Left ventricle myocardium inferior (tissue), 1 donor: Measurements from ENCODE around the gene CEACAM3. TPM values are rescaled to one million over a fixed set of nuclear protein-coding genes. Genes with fewer than 3 reads are reported as not detected.
"Not testable (repeated sequence)": the region's sequence is repeated elsewhere in the genome, so short reads cannot be mapped to it uniquely, and the experiment has no call there.

ENCODE experiments used
- DNase-seq: peaks from one replicate; pipeline ENCODE4 v3.0.0-alpha.2; 2020
- H3K27ac ChIP-seq: fragments of 200-600 bp; replicated peaks from 2 replicates; pipeline ENCODE4 v1.8.0; 2021
- H3K27me3 ChIP-seq: fragments of 200-600 bp; 2 replicates; pipeline ENCODE4 v1.8.0; 2021; ENCODE audit warnings: low read depth
- H3K36me3 ChIP-seq: fragments of 200-600 bp; 2 replicates; pipeline ENCODE4 v1.8.0; 2021
- H3K4me1 ChIP-seq: fragments of 200-600 bp; 2 replicates; pipeline ENCODE4 v1.8.0; 2021
- H3K4me3 ChIP-seq: fragments of 200-600 bp; 2 replicates; pipeline ENCODE4 v1.8.0; 2021; ENCODE audit warnings: mild to moderate bottlenecking, moderate library complexity
- H3K9me3 ChIP-seq: fragments of 200-600 bp; replicated peaks from 2 replicates; pipeline ENCODE4 v1.8.0; 2021
- CTCF ChIP-seq: fragments of 200-600 bp; IDR thresholded peaks from 2 replicates; pipeline ENCODE4 v1.8.0; 2021; ENCODE audit warnings: antibody characterized with exemption, mild to moderate bottlenecking, borderline replicate concordance
- intact Hi-C: fragments of 100-400 bp; cut with micrococcal nuclease; formaldehyde crosslinking; loops from one replicate; pipeline ENCODE4 v1.11.0; 2022
- total RNA-seq: library from RNA; stranded (reverse); fragmentation: NEBNext Ultra II Directional; extraction: Animal tissue kit (Norgen Biotek cat#: 25700); gene quantifications from one replicate; pipeline ENCODE4 v1.2.1, GENCODE V29; 2021
- donor health status: DM: no; HTN: yes; CAD: no; lungs with severe emphysema.

The CEACAM3 gene
- total RNA-seq, 1 donor from 2014 or later, result not detected

GRCh38 chr19:41784743-41785142 lies 11.6 kb upstream of the CEACAM3 start:
- H3K36me3 ChIP-seq, result no peaks in the 10 kb centered on the region
- intact Hi-C loops, result no loop called here
- H3K27ac ChIP-seq, result no peak overlapping the region
- DNase-seq, result no peak
- no peaks in the 10 kb centered on the region for H3K9me3 ChIP-seq
- H3K4me3 ChIP-seq, result no peak overlapping the region
- peaks cover 91% of the 10 kb centered on the region for H3K27me3 ChIP-seq
- no peak for TF ChIP-seq CTCF
- H3K4me1 ChIP-seq, result peaks cover 5% of the 10 kb centered on the region

DNA sequence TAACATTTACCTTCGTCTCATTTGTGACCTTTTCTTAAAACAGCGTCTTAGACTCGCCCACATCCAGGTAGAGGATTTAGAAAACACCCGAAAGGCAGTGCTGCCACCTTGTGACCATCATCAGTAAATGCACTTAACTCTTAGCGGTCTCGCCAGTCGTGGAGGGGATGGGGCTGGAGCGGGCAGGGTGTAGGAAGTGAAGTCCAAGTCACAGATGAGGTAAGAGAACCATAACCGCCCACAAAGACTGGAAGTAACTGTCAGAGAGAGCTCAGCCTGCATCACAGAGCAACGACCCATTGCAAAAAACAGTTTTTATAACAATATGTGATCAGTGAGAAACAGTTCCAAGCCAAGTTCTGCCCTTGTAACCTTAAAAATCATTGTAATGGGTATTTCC lies 10.7 kb upstream of the CEACAM3 start:
- intact Hi-C loops, result no loop called here
- TF ChIP-seq CTCF, result peak; percentile 81
- Histone ChIP-seq H3K27ac (no peak overlapping the region), H3K36me3 (no peaks in the 10 kb centered on the region), H3K9me3 (no peaks in the 10 kb centered on the region), H3K4me3 (no peak overlapping the region), H3K4me1 (peaks cover 5% of the 10 kb centered on the region), H3K27me3 (peaks cover 91% of the 10 kb centered on the region)
- DNase-seq, result no peak

GRCh38 chr19:41787055-41787454 lies 9.3 kb upstream of the CEACAM3 start:
- no peak overlapping the region for H3K4me3 ChIP-seq
- no peak for DNase-seq
- H3K36me3 ChIP-seq, result no peaks in the 10 kb centered on the region
- no peak overlapping the region for H3K27ac ChIP-seq
- no peak for TF ChIP-seq CTCF
- H3K9me3 ChIP-seq, result no peaks in the 10 kb centered on the region
- peaks cover 5% of the 10 kb centered on the region for H3K4me1 ChIP-seq
- intact Hi-C loops, result no loop called here
- peaks cover 92% of the 10 kb centered on the region for H3K27me3 ChIP-seq

DNA sequence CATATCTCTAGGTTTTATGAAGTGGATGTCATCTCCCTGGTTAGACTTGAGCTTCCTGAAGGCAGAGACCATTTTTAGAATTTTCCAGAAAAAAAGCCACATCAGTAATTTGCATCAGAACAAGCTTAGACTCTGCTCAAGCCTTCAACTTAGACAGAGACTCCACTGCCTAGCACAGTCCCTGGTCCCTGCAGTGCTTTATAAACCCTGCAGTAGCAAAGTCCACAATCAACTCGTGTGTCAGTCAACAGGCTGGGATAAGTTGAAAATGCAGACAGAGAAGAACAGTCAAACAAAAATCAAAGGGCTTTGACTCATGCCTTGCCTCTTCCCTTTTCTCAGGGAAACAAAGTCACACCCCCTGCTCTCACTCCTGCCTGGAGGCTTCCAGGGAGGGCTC lies 7.9 kb upstream of the CEACAM3 start:
- H3K36me3 ChIP-seq, H3K4me1 ChIP-seq, intact Hi-C loops, H3K4me3 ChIP-seq, DNase-seq, H3K9me3 ChIP-seq, H3K27ac ChIP-seq: not testable (repeated sequence)
- H3K27me3 ChIP-seq, result peaks cover 92% of the 10 kb centered on the region

GRCh38 chr19:41789053-41789452 lies 7.3 kb upstream of the CEACAM3 start:
- intact Hi-C loops, H3K4me1 ChIP-seq, DNase-seq, H3K27ac ChIP-seq, H3K4me3 ChIP-seq, H3K9me3 ChIP-seq, H3K36me3 ChIP-seq: not testable (repeated sequence)
- H3K27me3 ChIP-seq, result peaks cover 92% of the 10 kb centered on the region

DNA sequence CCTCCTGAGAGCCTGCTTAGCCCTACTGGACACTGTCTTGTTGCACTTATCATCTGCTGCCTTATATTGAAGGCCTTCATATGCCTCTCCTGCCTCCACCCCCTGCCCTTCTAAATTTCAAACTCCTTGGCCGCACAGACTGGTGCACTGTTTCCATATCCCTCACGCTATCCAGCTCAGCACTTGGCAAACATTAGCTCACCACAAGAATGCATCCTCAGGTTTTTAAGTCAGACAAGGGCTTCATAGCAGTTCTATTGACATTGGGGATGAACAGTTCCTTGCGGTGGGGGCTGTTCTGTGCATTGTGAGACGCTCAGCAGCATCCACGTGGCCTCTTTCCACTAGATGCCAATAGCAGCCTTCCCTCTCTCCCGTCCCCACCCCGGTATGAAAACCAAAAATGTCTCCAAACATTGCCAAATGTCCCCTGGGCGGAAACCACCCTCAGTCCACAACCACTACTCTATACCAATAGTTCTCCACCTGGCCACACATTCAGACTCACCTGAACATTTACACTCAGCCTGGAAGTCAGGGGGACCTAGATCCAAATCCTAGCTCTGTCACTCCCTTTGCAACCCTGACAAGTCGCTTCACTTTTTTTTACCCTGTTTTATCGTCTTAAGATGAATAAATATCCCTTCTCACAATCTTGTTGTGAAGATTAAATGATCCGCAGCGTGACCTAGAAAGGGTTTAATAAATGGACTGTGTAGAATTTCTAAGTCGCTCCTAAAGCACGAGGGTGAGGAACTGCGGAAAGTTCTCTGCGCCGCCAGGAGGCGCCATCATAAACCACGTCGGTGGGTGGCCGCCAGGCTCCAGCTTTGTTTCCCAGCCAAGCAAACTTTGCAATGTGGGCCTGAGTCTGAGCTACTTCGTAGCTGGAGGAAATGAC lies 3.6 kb upstream of the CEACAM3 start:
- intact Hi-C loops, result no loop called here
- DNase-seq, result peak; percentile 27
- no peaks in the 10 kb centered on the region for H3K36me3 ChIP-seq
- H3K4me1 ChIP-seq, result no peaks in the 10 kb centered on the region
- no peak overlapping the region for H3K4me3 ChIP-seq
- no peaks in the 10 kb centered on the region for H3K9me3 ChIP-seq
- H3K27me3 ChIP-seq, result peaks cover 92% of the 10 kb centered on the region
- H3K27ac ChIP-seq, result no peak overlapping the region
- TF ChIP-seq CTCF, result peak; percentile 51
